Measurements from ENCODE around the gene GGT6. TPM values are rescaled to one million over a fixed set of nuclear protein-coding genes. Genes with fewer than 3 reads are reported as not detected.

GGT6 gene
- total RNA-seq, 1 donor from 2014 or later: not detected

DNA sequence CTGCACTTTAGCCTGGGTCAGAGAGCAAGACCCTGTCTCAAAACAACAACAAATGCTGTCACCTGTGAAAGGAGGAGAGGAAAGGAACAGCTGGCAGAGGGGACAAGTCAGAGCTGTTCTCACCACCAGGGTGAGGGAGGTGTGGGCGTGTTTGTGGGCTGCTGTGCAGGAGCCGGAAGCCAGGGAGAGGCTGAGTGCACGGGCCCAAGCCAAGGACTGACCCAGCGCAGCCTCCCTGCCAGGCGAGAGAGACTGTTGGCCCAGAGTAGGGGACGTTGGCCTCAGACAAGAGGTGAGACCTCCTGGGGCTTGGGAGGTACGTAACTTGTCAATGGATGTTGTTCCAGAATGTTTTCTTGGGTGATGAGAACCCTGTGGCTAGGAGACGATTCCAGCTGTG is 51.0 kb downstream of the GGT6 start:
- FAIRE-seq: no peak
- Histone ChIP-seq H3K36me3 (ENCODE audit: insufficient read depth, low read length) (no peaks in the 10 kb centered on the region), H3K9ac (ENCODE audit: low read length) (no peak overlapping the region), H3K9me3 (ENCODE audit: insufficient read depth, low read depth, low read length) (no peaks in the 10 kb centered on the region), H3K4me2 (ENCODE audit: low read length) (no peak overlapping the region), H3K79me2 (ENCODE audit: insufficient read depth, low read length) (no peaks in the 10 kb centered on the region), H3K4me3 (ENCODE audit: insufficient read depth, low read depth, low read length) (no peak overlapping the region), H4K20me1 (ENCODE audit: insufficient read depth, low read length) (no peaks in the 10 kb centered on the region), H3K4me1 (ENCODE audit: insufficient read depth, low read length) (peaks cover 8% of the 10 kb centered on the region), H3K27ac (ENCODE audit: low read depth, low read length) (no peak overlapping the region), H3K27me3 (ENCODE audit: insufficient read depth, low read length) (peaks cover 8% of the 10 kb centered on the region), H2AFZ (ENCODE audit: low read depth, low read length) (no peak overlapping the region)
- no peak overlapping the region for H3K27ac Mint-ChIP-seq (ENCODE audit: unreplicated experiment)
- no peaks in the 10 kb centered on the region for H3K4me1 Mint-ChIP-seq (ENCODE audit: low read depth, unreplicated experiment)
- no peak overlapping the region for H3K4me3 Mint-ChIP-seq (ENCODE audit: unreplicated experiment)
- TF ChIP-seq EZH2 (IDR thresholded peaks at IDR 0.05; ENCODE audit: insufficient read depth, low read length): no peak
- TF ChIP-seq, protein P1, sequence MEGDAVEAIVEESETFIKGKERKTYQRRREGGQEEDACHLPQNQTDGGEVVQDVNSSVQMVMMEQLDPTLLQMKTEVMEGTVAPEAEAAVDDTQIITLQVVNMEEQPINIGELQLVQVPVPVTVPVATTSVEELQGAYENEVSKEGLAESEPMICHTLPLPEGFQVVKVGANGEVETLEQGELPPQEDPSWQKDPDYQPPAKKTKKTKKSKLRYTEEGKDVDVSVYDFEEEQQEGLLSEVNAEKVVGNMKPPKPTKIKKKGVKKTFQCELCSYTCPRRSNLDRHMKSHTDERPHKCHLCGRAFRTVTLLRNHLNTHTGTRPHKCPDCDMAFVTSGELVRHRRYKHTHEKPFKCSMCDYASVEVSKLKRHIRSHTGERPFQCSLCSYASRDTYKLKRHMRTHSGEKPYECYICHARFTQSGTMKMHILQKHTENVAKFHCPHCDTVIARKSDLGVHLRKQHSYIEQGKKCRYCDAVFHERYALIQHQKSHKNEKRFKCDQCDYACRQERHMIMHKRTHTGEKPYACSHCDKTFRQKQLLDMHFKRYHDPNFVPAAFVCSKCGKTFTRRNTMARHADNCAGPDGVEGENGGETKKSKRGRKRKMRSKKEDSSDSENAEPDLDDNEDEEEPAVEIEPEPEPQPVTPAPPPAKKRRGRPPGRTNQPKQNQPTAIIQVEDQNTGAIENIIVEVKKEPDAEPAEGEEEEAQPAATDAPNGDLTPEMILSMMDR (IDR thresholded peaks at IDR 0.05; ENCODE audit: insufficient read depth, low read depth, low read length): no peak
- H3K27me3 Mint-ChIP-seq (ENCODE audit: low read depth, unreplicated experiment): peaks cover 50% of the 10 kb centered on the region
- DNase-seq (ENCODE audit: low read depth): no peak
- H3K9me3 Mint-ChIP-seq (ENCODE audit: unreplicated experiment): peaks cover 8% of the 10 kb centered on the region
- H3K36me3 Mint-ChIP-seq (ENCODE audit: low read depth, unreplicated experiment): peaks cover 6% of the 10 kb centered on the region

DNA sequence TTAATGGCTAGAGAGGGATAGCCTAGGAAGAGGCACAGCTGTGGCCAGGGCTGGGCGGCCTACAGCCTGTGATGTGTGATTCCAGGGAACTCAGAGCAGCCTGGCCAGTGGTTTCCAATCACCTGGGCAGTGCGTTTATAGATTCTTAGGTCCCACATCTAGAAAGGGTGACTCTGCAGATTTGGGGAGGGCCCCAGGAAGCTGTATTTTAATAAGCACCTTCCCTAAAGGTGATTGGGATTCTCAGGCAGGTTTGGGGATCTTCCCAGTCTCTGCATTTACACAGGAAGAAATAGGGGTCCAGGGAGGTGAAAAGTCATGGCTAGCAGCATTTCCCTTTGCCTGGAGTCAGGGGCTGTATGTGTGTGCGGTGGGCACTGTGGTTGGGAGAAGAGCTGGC is 52.2 kb downstream of the GGT6 start:
- H3K27ac ChIP-seq (ENCODE audit: low read depth, low read length): no peak overlapping the region
- H3K4me1 ChIP-seq (ENCODE audit: insufficient read depth, low read length): peaks cover 8% of the 10 kb centered on the region
- no peak overlapping the region for H3K4me2 ChIP-seq (ENCODE audit: low read length)
- TF ChIP-seq, protein P1 (IDR thresholded peaks at IDR 0.05; ENCODE audit: insufficient read depth, low read depth, low read length): no peak
- TF ChIP-seq EZH2 (IDR thresholded peaks at IDR 0.05; ENCODE audit: insufficient read depth, low read length): no peak
- H3K4me3 Mint-ChIP-seq (ENCODE audit: unreplicated experiment): no peak overlapping the region
- H3K27me3 ChIP-seq (ENCODE audit: insufficient read depth, low read length): peaks cover 9% of the 10 kb centered on the region
- H4K20me1 ChIP-seq (ENCODE audit: insufficient read depth, low read length): no peaks in the 10 kb centered on the region
- no peaks in the 10 kb centered on the region for H3K9me3 ChIP-seq (ENCODE audit: insufficient read depth, low read depth, low read length)
- no peak overlapping the region for H2AFZ ChIP-seq (ENCODE audit: low read depth, low read length)
- H3K27ac Mint-ChIP-seq (ENCODE audit: unreplicated experiment): no peak overlapping the region
- no peaks in the 10 kb centered on the region for H3K36me3 ChIP-seq (ENCODE audit: insufficient read depth, low read length)
- H3K36me3 Mint-ChIP-seq (ENCODE audit: low read depth, unreplicated experiment): peaks cover 6% of the 10 kb centered on the region
- H3K9me3 Mint-ChIP-seq (ENCODE audit: unreplicated experiment): peaks cover 8% of the 10 kb centered on the region
- no peaks in the 10 kb centered on the region for H3K79me2 ChIP-seq (ENCODE audit: insufficient read depth, low read length)
- no peak overlapping the region for H3K9ac ChIP-seq (ENCODE audit: low read length)
- H3K27me3 Mint-ChIP-seq (ENCODE audit: low read depth, unreplicated experiment): peaks cover 60% of the 10 kb centered on the region
- no peak overlapping the region for H3K4me3 ChIP-seq (ENCODE audit: insufficient read depth, low read depth, low read length)
- no peak for FAIRE-seq
- no peaks in the 10 kb centered on the region for H3K4me1 Mint-ChIP-seq (ENCODE audit: low read depth, unreplicated experiment)
- no peak for DNase-seq (ENCODE audit: low read depth)

DNA sequence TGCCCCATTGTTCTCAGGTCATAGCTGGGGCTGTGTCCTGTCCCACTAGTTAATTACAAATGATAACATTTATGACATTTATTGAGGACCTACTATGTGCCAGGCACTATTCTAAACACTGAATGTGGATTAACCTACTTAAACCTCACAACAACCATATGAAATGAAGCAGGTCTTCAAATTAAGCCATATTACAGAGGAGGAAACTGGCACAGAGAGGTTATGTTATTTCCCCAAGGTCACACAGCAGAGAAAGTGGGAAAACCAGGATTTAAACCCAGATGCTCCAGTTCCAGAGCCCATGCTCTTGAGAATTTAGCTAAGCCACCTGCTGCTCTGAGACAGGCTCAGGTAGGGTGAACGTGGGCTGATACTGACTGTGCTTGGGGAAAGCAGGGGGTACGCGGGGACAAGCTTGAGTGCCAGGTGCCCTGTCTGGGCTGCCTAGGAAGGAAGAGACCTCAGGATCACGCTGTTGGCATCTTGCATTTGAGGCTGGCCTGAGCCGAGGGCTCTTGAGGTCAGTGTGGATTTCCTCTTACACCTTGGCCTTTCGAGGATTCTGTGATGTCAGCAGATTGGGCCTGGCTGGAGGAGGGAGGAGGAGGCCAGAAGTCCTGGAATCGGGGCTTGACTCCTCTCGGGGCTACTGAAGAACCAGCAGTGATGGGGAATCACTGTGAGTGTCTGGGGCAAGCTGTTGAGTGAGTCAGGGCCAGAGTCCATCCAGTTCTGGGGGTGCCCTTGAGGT is 52.8 kb downstream of the GGT6 start:
- TF ChIP-seq EZH2 (IDR thresholded peaks at IDR 0.05; ENCODE audit: insufficient read depth, low read length): no peak
- TF ChIP-seq, protein P1 (IDR thresholded peaks at IDR 0.05; ENCODE audit: insufficient read depth, low read depth, low read length): no peak
- H3K27ac ChIP-seq (ENCODE audit: low read depth, low read length): no peak overlapping the region
- Mint-ChIP-seq H3K4me3 (ENCODE audit: unreplicated experiment) (no peak overlapping the region), H3K4me1 (ENCODE audit: low read depth, unreplicated experiment) (no peaks in the 10 kb centered on the region), H3K27me3 (ENCODE audit: low read depth, unreplicated experiment) (peaks cover 65% of the 10 kb centered on the region), H3K9me3 (ENCODE audit: unreplicated experiment) (peaks cover 8% of the 10 kb centered on the region), H3K36me3 (ENCODE audit: low read depth, unreplicated experiment) (peaks cover 6% of the 10 kb centered on the region), H3K27ac (ENCODE audit: unreplicated experiment) (no peak overlapping the region)
- FAIRE-seq: no peak
- H3K36me3 ChIP-seq (ENCODE audit: insufficient read depth, low read length): no peaks in the 10 kb centered on the region
- no peak overlapping the region for H3K4me2 ChIP-seq (ENCODE audit: low read length)
- peaks cover 8% of the 10 kb centered on the region for H3K4me1 ChIP-seq (ENCODE audit: insufficient read depth, low read length)
- no peaks in the 10 kb centered on the region for H4K20me1 ChIP-seq (ENCODE audit: insufficient read depth, low read length)
- no peak for DNase-seq (ENCODE audit: low read depth)
- no peak overlapping the region for H2AFZ ChIP-seq (ENCODE audit: low read depth, low read length)
- peaks cover 13% of the 10 kb centered on the region for H3K27me3 ChIP-seq (ENCODE audit: insufficient read depth, low read length)
- no peak overlapping the region for H3K9ac ChIP-seq (ENCODE audit: low read length)
- H3K4me3 ChIP-seq (ENCODE audit: insufficient read depth, low read depth, low read length): no peak overlapping the region
- no peaks in the 10 kb centered on the region for H3K79me2 ChIP-seq (ENCODE audit: insufficient read depth, low read length)
- no peaks in the 10 kb centered on the region for H3K9me3 ChIP-seq (ENCODE audit: insufficient read depth, low read depth, low read length)

All from astrocyte (in vitro differentiated cells and primary cell).